Measurements from ENCODE around the gene MFRP. TPM values are rescaled to one million over a fixed set of nuclear protein-coding genes. Genes with fewer than 3 reads are reported as not detected.

Gene MFRP
- total RNA-seq, 1 donor from 2014 or later, result not detected

GRCh38 chr11:119380160-119380826 lies 33.8 kb upstream of the MFRP start:
- Histone ChIP-seq H3K9ac (ENCODE audit: low read depth in 1 of 3, low read length in 3 of 3) (peak overlapping the region; percentile 78 to 90 (median 85)), H3K27ac (ENCODE audit: low read depth, low read length) (peak overlapping the region; percentile 100), H3K36me3 (ENCODE audit: control insufficient read depth in 3 of 3, insufficient read depth in 3 of 3, low read length in 3 of 3) (peaks cover 0 to 10% (median 0%) of the 10 kb centered on the region in 3 donors), H3K4me3 (ENCODE audit: low read length in 3 of 3) (peak overlapping the region; percentile 67 to 89 (median 84)), H3K4me1 (ENCODE audit: control insufficient read depth in 3 of 3, insufficient read depth in 3 of 3, low read length in 3 of 3) (peaks cover 47 to 55% (median 48%) of the 10 kb centered on the region in 3 donors), H3K9me3 (ENCODE audit: control insufficient read depth in 3 of 3, low read length in 3 of 3) (no peaks in the 10 kb centered on the region), H3K27me3 (ENCODE audit: control insufficient read depth in 3 of 3, insufficient read depth in 3 of 3, low read length in 3 of 3) (no peaks in the 10 kb centered on the region)

GRCh38 chr11:119378851-119379465 lies 32.5 kb upstream of the MFRP start:
- Histone ChIP-seq H3K27me3 (ENCODE audit: control insufficient read depth in 3 of 3, insufficient read depth in 3 of 3, low read length in 3 of 3) (no peaks in the 10 kb centered on the region), H3K4me3 (ENCODE audit: low read length in 3 of 3) (peak overlapping the region; percentile 87 to 92 (median 89)), H3K4me1 (ENCODE audit: control insufficient read depth in 3 of 3, insufficient read depth in 3 of 3, low read length in 3 of 3) (peaks cover 61 to 68% (median 61%) of the 10 kb centered on the region in 3 donors), H3K9me3 (ENCODE audit: control insufficient read depth in 3 of 3, low read length in 3 of 3) (no peaks in the 10 kb centered on the region), H3K36me3 (ENCODE audit: control insufficient read depth in 3 of 3, insufficient read depth in 3 of 3, low read length in 3 of 3) (peaks cover 0 to 10% (median 0%) of the 10 kb centered on the region in 3 donors), H3K9ac (ENCODE audit: low read depth in 1 of 3, low read length in 3 of 3) (peak overlapping the region; percentile 98 to 100 (median 100)), H3K27ac (ENCODE audit: low read depth, low read length) (peak overlapping the region; percentile 100)

- Histone ChIP-seq H3K27me3 (ENCODE audit: control insufficient read depth in 3 of 3, insufficient read depth in 3 of 3, low read length in 3 of 3) (no peaks in the 10 kb centered on the region), H3K9ac (ENCODE audit: low read depth in 1 of 3, low read length in 3 of 3) (peak overlapping the region; percentile 98 to 100 (median 100)), H3K27ac (ENCODE audit: low read depth, low read length) (peak overlapping the region; percentile 100), H3K4me3 (ENCODE audit: low read length in 3 of 3) (peak overlapping the region; percentile 87 to 92 (median 89)), H3K9me3 (ENCODE audit: control insufficient read depth in 3 of 3, low read length in 3 of 3) (no peaks in the 10 kb centered on the region), H3K4me1 (ENCODE audit: control insufficient read depth in 3 of 3, insufficient read depth in 3 of 3, low read length in 3 of 3) (peaks cover 69 to 76% (median 70%) of the 10 kb centered on the region in 3 donors), H3K36me3 (ENCODE audit: control insufficient read depth in 3 of 3, insufficient read depth in 3 of 3, low read length in 3 of 3) (peaks cover 0 to 16% (median 0%) of the 10 kb centered on the region in 3 donors)
These were observed 31.6 kb upstream of the MFRP start for GRCh38 chr11:119377961-119378667.

GRCh38 chr11:119377112-119377901 lies 30.8 kb upstream of the MFRP start:
- H3K4me3 ChIP-seq (ENCODE audit: low read length in 3 of 3), result peak overlapping the region; percentile 87 to 92 (median 89)
- peak overlapping the region; percentile 100 for H3K27ac ChIP-seq (ENCODE audit: low read depth, low read length)
- H3K36me3 ChIP-seq (ENCODE audit: control insufficient read depth in 3 of 3, insufficient read depth in 3 of 3, low read length in 3 of 3), result peaks cover 0 to 21% (median 0%) of the 10 kb centered on the region in 3 donors
- H3K9me3 ChIP-seq (ENCODE audit: control insufficient read depth in 3 of 3, low read length in 3 of 3), result no peaks in the 10 kb centered on the region
- peak overlapping the region; percentile 98 to 100 (median 100) for H3K9ac ChIP-seq (ENCODE audit: low read depth in 1 of 3, low read length in 3 of 3)
- peaks cover 77 to 84% (median 77%) of the 10 kb centered on the region in 3 donors for H3K4me1 ChIP-seq (ENCODE audit: control insufficient read depth in 3 of 3, insufficient read depth in 3 of 3, low read length in 3 of 3)
- H3K27me3 ChIP-seq (ENCODE audit: control insufficient read depth in 3 of 3, insufficient read depth in 3 of 3, low read length in 3 of 3), result no peaks in the 10 kb centered on the region

GRCh38 chr11:119376197-119376847 lies 29.8 kb upstream of the MFRP start:
- H3K27ac ChIP-seq (ENCODE audit: low read depth, low read length), result peak overlapping the region; percentile 100
- H3K9me3 ChIP-seq (ENCODE audit: control insufficient read depth in 3 of 3, low read length in 3 of 3), result no peaks in the 10 kb centered on the region
- peak overlapping the region; percentile 88 to 100 (median 100) for H3K9ac ChIP-seq (ENCODE audit: low read depth in 1 of 3, low read length in 3 of 3)
- H3K4me1 ChIP-seq (ENCODE audit: control insufficient read depth in 3 of 3, insufficient read depth in 3 of 3, low read length in 3 of 3), result peaks cover 80 to 87% (median 80%) of the 10 kb centered on the region in 3 donors
- H3K36me3 ChIP-seq (ENCODE audit: control insufficient read depth in 3 of 3, insufficient read depth in 3 of 3, low read length in 3 of 3), result peaks cover 0 to 21% (median 0%) of the 10 kb centered on the region in 3 donors
- H3K27me3 ChIP-seq (ENCODE audit: control insufficient read depth in 3 of 3, insufficient read depth in 3 of 3, low read length in 3 of 3), result no peaks in the 10 kb centered on the region
- peak overlapping the region; percentile 87 to 92 (median 89) for H3K4me3 ChIP-seq (ENCODE audit: low read length in 3 of 3)

GRCh38 chr11:119375337-119376196 lies 29.1 kb upstream of the MFRP start:
- no peaks in the 10 kb centered on the region for H3K27me3 ChIP-seq (ENCODE audit: control insufficient read depth in 3 of 3, insufficient read depth in 3 of 3, low read length in 3 of 3)
- H3K9me3 ChIP-seq (ENCODE audit: control insufficient read depth in 3 of 3, low read length in 3 of 3), result no peaks in the 10 kb centered on the region
- H3K9ac ChIP-seq (ENCODE audit: low read depth in 1 of 3, low read length in 3 of 3), result peak overlapping the region; percentile 88 to 100 (median 100)
- H3K27ac ChIP-seq (ENCODE audit: low read depth, low read length), result peak overlapping the region; percentile 100
- H3K4me1 ChIP-seq (ENCODE audit: control insufficient read depth in 3 of 3, insufficient read depth in 3 of 3, low read length in 3 of 3), result peaks cover 80 to 87% (median 81%) of the 10 kb centered on the region in 3 donors
- peak overlapping the region; percentile 87 to 92 (median 89) for H3K4me3 ChIP-seq (ENCODE audit: low read length in 3 of 3)
- H3K36me3 ChIP-seq (ENCODE audit: control insufficient read depth in 3 of 3, insufficient read depth in 3 of 3, low read length in 3 of 3), result peaks cover 0 to 21% (median 0%) of the 10 kb centered on the region in 3 donors

- peak overlapping the region; percentile 80 to 100 (median 100) for H3K9ac ChIP-seq (ENCODE audit: low read depth in 1 of 3, low read length in 3 of 3)
- H3K4me1 ChIP-seq (ENCODE audit: control insufficient read depth in 3 of 3, insufficient read depth in 3 of 3, low read length in 3 of 3), result peaks cover 82 to 87% (median 83%) of the 10 kb centered on the region in 3 donors
- H3K27me3 ChIP-seq (ENCODE audit: control insufficient read depth in 3 of 3, insufficient read depth in 3 of 3, low read length in 3 of 3), result no peaks in the 10 kb centered on the region
- peak overlapping the region; percentile 100 for H3K27ac ChIP-seq (ENCODE audit: low read depth, low read length)
- H3K36me3 ChIP-seq (ENCODE audit: control insufficient read depth in 3 of 3, insufficient read depth in 3 of 3, low read length in 3 of 3), result peaks cover 0 to 21% (median 0%) of the 10 kb centered on the region in 3 donors
- H3K9me3 ChIP-seq (ENCODE audit: control insufficient read depth in 3 of 3, low read length in 3 of 3), result no peaks in the 10 kb centered on the region
- H3K4me3 ChIP-seq (ENCODE audit: low read length in 3 of 3), result peak overlapping the region; percentile 87 to 92 (median 89)
These were observed 28.3 kb upstream of the MFRP start for GRCh38 chr11:119374632-119375336.

All from skeletal muscle tissue (tissue), 4 donors.